HepG2 (cell line): ENCODE data around the gene JUND. TPM values are rescaled to one million over a fixed set of nuclear protein-coding genes. Genes with fewer than 3 reads are reported as not detected.

ENCODE experiments used
- ATF6 ChIP-seq: sonication (generic); formaldehyde crosslinking; conservative IDR thresholded peaks from 2 replicates; pipeline ENCODE4 v1.4.0; 2020; ENCODE audit warnings: missing genetic modification reagents
- CBFB ChIP-seq: sonication (generic); formaldehyde crosslinking; IDR thresholded peaks from 2 replicates; pipeline ENCODE4 v1.4.0; 2020; ENCODE audit warnings: missing genetic modification reagents
- FOSL2 ChIP-seq: sonication (generic); formaldehyde crosslinking; IDR thresholded peaks from 2 replicates; pipeline ENCODE4 v1.4.0; 2020; ENCODE audit warnings: missing genetic modification reagents
- FOXA1 ChIP-seq, 2 experiments: fragments of 450-650 bp in 1 of 2; sonication (generic) in 1 of 2; formaldehyde crosslinking in 1 of 2; IDR thresholded peaks; 2 replicates each; pipeline versions ENCODE4 v1.4.0 to v1.6.1; 2016 to 2020; ENCODE audit warnings: missing genetic modification reagents in 1 of 2
- HDAC6 ChIP-seq: fragments of 200-600 bp; sonication (generic); IDR thresholded peaks from 2 replicates; pipeline ENCODE4 v1.7.0; 2017; ENCODE audit warnings: mild to moderate bottlenecking, antibody characterized with exemption, low read length, low read depth
- JUN ChIP-seq: sonication (generic); formaldehyde crosslinking; IDR thresholded peaks from 2 replicates; pipeline ENCODE4 v1.4.0; 2020; ENCODE audit warnings: mild to moderate bottlenecking, missing genetic modification reagents
- KAT8 ChIP-seq: IDR thresholded peaks from 2 replicates; pipeline ENCODE4 v1.6.1; 2016; ENCODE audit warnings: missing genetic modification reagents, missing compliant biosample characterization
- KDM1A ChIP-seq: IDR thresholded peaks from 2 replicates; pipeline ENCODE4 v1.6.1; 2016; ENCODE audit warnings: missing compliant biosample characterization
- PITX1 ChIP-seq: sonication (generic); formaldehyde crosslinking; IDR thresholded peaks from 2 replicates; pipeline ENCODE4 v1.5.1; 2020; ENCODE audit warnings: mild to moderate bottlenecking, missing genetic modification reagents
- RNF2 ChIP-seq: fragments of 450-650 bp; conservative IDR thresholded peaks from 2 replicates; pipeline ENCODE4 v1.6.1; 2016; ENCODE audit warnings: low read depth
- SMARCE1 ChIP-seq: fragments of 450-650 bp; IDR thresholded peaks from 2 replicates; pipeline ENCODE4 v1.6.1; 2017; ENCODE audit warnings: borderline replicate concordance
- ZNF264 ChIP-seq: sonication (generic); formaldehyde crosslinking; IDR thresholded peaks from 2 replicates; pipeline ENCODE4 v1.4.0; 2020; ENCODE audit warnings: missing genetic modification reagents
- ZNF468 ChIP-seq: sonication (generic); formaldehyde crosslinking; IDR thresholded peaks from 2 replicates; pipeline ENCODE4 v1.8.0; 2022; ENCODE audit warnings: mild to moderate bottlenecking, moderate library complexity, missing genetic modification reagents
- ZNF484 ChIP-seq: sonication (generic); formaldehyde crosslinking; IDR thresholded peaks from 2 replicates; pipeline ENCODE4 v1.5.1; 2020; ENCODE audit warnings: mild to moderate bottlenecking, low read depth, missing genetic modification reagents, borderline replicate concordance
- ZNF569 ChIP-seq: sonication (generic); formaldehyde crosslinking; IDR thresholded peaks from 2 replicates; pipeline ENCODE4 v1.5.0; 2020; ENCODE audit warnings: mild to moderate bottlenecking, missing genetic modification reagents, moderate library complexity, borderline replicate concordance
- ZNF619 ChIP-seq: sonication (generic); formaldehyde crosslinking; IDR thresholded peaks from 2 replicates; pipeline ENCODE4 v1.4.0; 2020; ENCODE audit warnings: mild to moderate bottlenecking, missing genetic modification reagents
- ZNF687 ChIP-seq: sonication (generic); formaldehyde crosslinking; IDR thresholded peaks from 2 replicates; pipeline ENCODE4 v1.5.1; 2020; ENCODE audit warnings: mild to moderate bottlenecking, missing genetic modification reagents, moderate library complexity
- polyA plus RNA-seq, 8 experiments: library from polyadenylated mRNA; depleted of rRNA in 3 of 8; stranded (reverse) in 7 of 8; unstranded in 1 of 8; fragments of >200 nt; fragmentation: Illumina TruSeq in 4 of 8; extraction: Trizol in 4 of 8; gene quantifications; 2 replicates each; pipeline versions ENCODE4 v1.2.1 to v1.2.3, GENCODE V29; 2011 to 2016; ENCODE audit warnings: low read depth in 4 of 8, missing spikeins in 1 of 8, mixed read lengths in 1 of 8; ENCODE audit not compliant: insufficient read depth in 1 of 8
- total RNA-seq, 5 experiments: library from RNA; depleted of rRNA; stranded (reverse); fragments of >200 nt; fragmentation: Illumina TruSeq; extraction: Trizol; gene quantifications; 2 replicates each; pipeline ENCODE4 v1.2.3, GENCODE V29; 2016; ENCODE audit warnings: low read depth in 1 of 5
- TF ChIP-seq, protein P1 (sequence below): fragments of 450-650 bp; IDR thresholded peaks from 2 replicates; pipeline ENCODE4 v1.6.1; 2016
- TF ChIP-seq, protein P2 (sequence below): sonication (generic); formaldehyde crosslinking; IDR thresholded peaks from 2 replicates; pipeline ENCODE4 v1.5.1; 2020; ENCODE audit warnings: mild to moderate bottlenecking, missing genetic modification reagents

JUND gene
- total and polyA plus RNA-seq, 2 of the 13 experiments (the other 11 are each of a cell fraction or from before 2014, with no cell fraction given): 41.2 to 59.8 TPM

- TF ChIP-seq PITX1 (CRISPR knock-in tag) (peak; percentile 83), KAT8 (peak; percentile 83), SMARCE1 (no peak), ZNF569 (CRISPR knock-in tag) (no peak), ZNF468 (CRISPR knock-in tag) (no peak), ZNF619 (CRISPR knock-in tag) (no peak), KDM1A (CRISPR knock-in tag) (no peak), ATF6 (CRISPR knock-in tag) (no peak), JUN (0 out of 2 replicates have a peak, but pooled peaks have one; percentile 40), FOSL2 (CRISPR knock-in tag) (peak; percentile 93), ZNF687 (peak; percentile 94), FOXA1 (IDR thresholded peaks at IDR 0.05) (no peak), FOXA1 (CRISPR knock-in tag; IDR thresholded peaks at IDR 0.05) (no peak), RNF2 (no peak), ZNF484 (CRISPR knock-in tag) (no peak), HDAC6 (no peak), CBFB (no peak), ZNF264 (no peak)
- TF ChIP-seq, protein P1, sequence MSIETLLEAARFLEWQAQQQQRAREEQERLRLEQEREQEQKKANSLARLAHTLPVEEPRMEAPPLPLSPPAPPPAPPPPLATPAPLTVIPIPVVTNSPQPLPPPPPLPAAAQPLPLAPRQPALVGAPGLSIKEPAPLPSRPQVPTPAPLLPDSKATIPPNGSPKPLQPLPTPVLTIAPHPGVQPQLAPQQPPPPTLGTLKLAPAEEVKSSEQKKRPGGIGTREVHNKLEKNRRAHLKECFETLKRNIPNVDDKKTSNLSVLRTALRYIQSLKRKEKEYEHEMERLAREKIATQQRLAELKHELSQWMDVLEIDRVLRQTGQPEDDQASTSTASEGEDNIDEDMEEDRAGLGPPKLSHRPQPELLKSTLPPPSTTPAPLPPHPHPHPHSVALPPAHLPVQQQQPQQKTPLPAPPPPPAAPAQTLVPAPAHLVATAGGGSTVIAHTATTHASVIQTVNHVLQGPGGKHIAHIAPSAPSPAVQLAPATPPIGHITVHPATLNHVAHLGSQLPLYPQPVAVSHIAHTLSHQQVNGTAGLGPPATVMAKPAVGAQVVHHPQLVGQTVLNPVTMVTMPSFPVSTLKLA: no peak
- TF ChIP-seq, protein P2, sequence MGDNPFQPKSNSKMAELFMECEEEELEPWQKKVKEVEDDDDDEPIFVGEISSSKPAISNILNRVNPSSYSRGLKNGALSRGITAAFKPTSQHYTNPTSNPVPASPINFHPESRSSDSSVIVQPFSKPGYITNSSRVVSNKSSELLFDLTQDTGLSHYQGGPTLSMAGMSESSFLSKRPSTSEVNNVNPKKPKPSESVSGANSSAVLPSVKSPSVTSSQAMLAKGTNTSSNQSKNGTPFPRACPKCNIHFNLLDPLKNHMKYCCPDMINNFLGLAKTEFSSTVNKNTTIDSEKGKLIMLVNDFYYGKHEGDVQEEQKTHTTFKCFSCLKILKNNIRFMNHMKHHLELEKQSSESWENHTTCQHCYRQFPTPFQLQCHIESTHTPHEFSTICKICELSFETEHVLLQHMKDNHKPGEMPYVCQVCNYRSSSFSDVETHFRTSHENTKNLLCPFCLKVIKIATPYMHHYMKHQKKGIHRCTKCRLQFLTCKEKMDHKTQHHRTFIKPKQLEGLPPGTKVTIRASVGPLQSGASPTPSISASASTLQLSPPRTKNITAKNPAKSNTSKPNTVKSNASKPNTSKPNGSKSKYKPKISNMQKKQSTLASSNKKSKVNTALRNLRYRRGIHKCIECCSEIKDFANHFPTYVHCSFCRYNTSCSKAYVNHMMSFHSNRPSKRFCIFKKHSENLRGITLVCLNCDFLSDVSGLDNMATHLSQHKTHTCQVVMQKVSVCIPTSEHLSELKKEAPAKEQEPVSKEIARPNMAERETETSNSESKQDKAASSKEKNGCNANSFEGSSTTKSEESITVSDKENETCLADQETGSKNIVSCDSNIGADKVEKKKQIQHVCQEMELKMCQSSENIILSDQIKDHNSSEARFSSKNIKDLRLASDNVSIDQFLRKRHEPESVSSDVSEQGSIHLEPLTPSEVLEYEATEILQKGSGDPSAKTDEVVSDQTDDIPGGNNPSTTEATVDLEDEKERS (CRISPR knock-in tag): peak; percentile 94; the same call in 1 of the 2 replicates
These were observed 23.3 kb upstream of the JUND start (continued) for GRCh38 chr19:18304458-18305310.
